Thoracic aorta (tissue), 2 donors: Measurements from ENCODE around the gene CHPF. TPM values are rescaled to one million over a fixed set of nuclear protein-coding genes. Genes with fewer than 3 reads are reported as not detected.

Experiments
- ATAC-seq: fragments of 150-250 bp; one replicate; pipeline ENCODE4 v1.8.0; 2017; ENCODE audit warnings: low read depth; ENCODE audit not compliant: insufficient number of reproducible peaks, low FRiP score
- DNase-seq: peaks from one replicate; pipeline ENCODE4 v3.0.0-alpha.2; 2020; ENCODE audit warnings: low spot score
- H3K27ac ChIP-seq, 2 donors: fragments of 200-600 bp; sonication (generic); 1 replicate in 1 of 2; 2 replicates in 1 of 2; pipeline ENCODE4 v1.5.1; 2016; ENCODE audit warnings: mild to moderate bottlenecking in 2 of 2, moderate library complexity in 2 of 2
- H3K27me3 ChIP-seq: fragments of 200-600 bp; sonication (generic); replicated peaks from 2 replicates; pipeline ENCODE4 v1.6.0; 2016; ENCODE audit warnings: mild to moderate bottlenecking; ENCODE audit not compliant: insufficient read depth
- H3K36me3 ChIP-seq: fragments of 200-600 bp; sonication (generic); one replicate; pipeline ENCODE4 v1.5.1; 2016
- H3K4me1 ChIP-seq, 2 donors: fragments of 200-600 bp; sonication (generic); 1 replicate in 1 of 2; 2 replicates in 1 of 2; pipeline versions ENCODE4 v1.5.1 to v1.6.0; 2016; ENCODE audit warnings: low read depth in 2 of 2, mild to moderate bottlenecking in 1 of 2; ENCODE audit not compliant: control insufficient read depth in 1 of 2
- H3K4me3 ChIP-seq: fragments of 200-600 bp; sonication (generic); 2 replicates; pipeline ENCODE4 v1.5.1; 2016; ENCODE audit warnings: mild to moderate bottlenecking
- H3K9me3 ChIP-seq: fragments of 200-600 bp; sonication (generic); 2 replicates; pipeline ENCODE4 v1.5.1; 2016
- CTCF ChIP-seq: fragments of 200-600 bp; sonication (generic); IDR thresholded peaks from one replicate; pipeline ENCODE4 v1.5.1; 2019; ENCODE audit warnings: antibody characterized with exemption
- total RNA-seq, 2 donors: library from RNA; depleted of rRNA; stranded (reverse); fragments of >200 nt; gene quantifications; one replicate each; pipeline versions ENCODE4 v1.1.0 to v1.2.3, GENCODE V29; 2016

CHPF gene
- total RNA-seq, 2 donors from 2014 or later: 184 to 269 TPM

GRCh38 chr2:219492575-219492974 is 51.0 kb downstream of the CHPF start:
- peaks cover 48% of the 10 kb centered on the region for H3K36me3 ChIP-seq

GRCh38 chr2:219491278-219491963 is 52.2 kb downstream of the CHPF start:
- DNase-seq: no peak
- peaks cover 59% of the 10 kb centered on the region for H3K36me3 ChIP-seq
- H3K9me3 ChIP-seq: no peaks in the 10 kb centered on the region
- TF ChIP-seq CTCF: no peak
- H3K4me1 ChIP-seq: peaks cover 9 to 22% of the 10 kb centered on the region in 2 donors
- H3K27me3 ChIP-seq: no peaks in the 10 kb centered on the region
- H3K27ac ChIP-seq: no peak overlapping the region
- H3K4me3 ChIP-seq: no peak overlapping the region
- no peak for ATAC-seq

More at GRCh38 chr2:219492575-219492974, 51.0 kb downstream of the CHPF start:
- H3K9me3 ChIP-seq: no peaks in the 10 kb centered on the region
- H3K27ac ChIP-seq: no peak overlapping the region
- no peaks in the 10 kb centered on the region for H3K27me3 ChIP-seq
- TF ChIP-seq CTCF: no peak
- H3K4me1 ChIP-seq: peaks cover 16 to 34% of the 10 kb centered on the region in 2 donors
- DNase-seq (no peak), ATAC-seq (no peak)
- H3K4me3 ChIP-seq: no peak overlapping the region

- Histone ChIP-seq H3K27me3 (no peaks in the 10 kb centered on the region), H3K4me3 (no peak overlapping the region), H3K27ac (no peak overlapping the region), H3K4me1 (peaks cover 2 to 15% of the 10 kb centered on the region in 2 donors), H3K9me3 (no peaks in the 10 kb centered on the region), H3K36me3 (peaks cover 66% of the 10 kb centered on the region)
- ATAC-seq (no peak), DNase-seq (no peak)
- TF ChIP-seq CTCF: no peak
Observed at GRCh38 chr2:219490600-219491130, 52.9 kb downstream of the CHPF start.

GRCh38 chr2:219490186-219490585 is 53.4 kb downstream of the CHPF start:
- no peak overlapping the region for H3K27ac ChIP-seq
- H3K9me3 ChIP-seq: no peaks in the 10 kb centered on the region
- peaks cover 0 to 10% of the 10 kb centered on the region in 2 donors for H3K4me1 ChIP-seq
- peak; percentile 17 for TF ChIP-seq CTCF
- ATAC-seq (no peak), DNase-seq (no peak)
- peaks cover 71% of the 10 kb centered on the region for H3K36me3 ChIP-seq
- no peaks in the 10 kb centered on the region for H3K27me3 ChIP-seq
- H3K4me3 ChIP-seq: no peak overlapping the region

GRCh38 chr2:219489315-219489714 is 54.3 kb downstream of the CHPF start:
- no peak overlapping the region for H3K27ac ChIP-seq

More at GRCh38 chr2:219489315-219489714, 54.3 kb downstream of the CHPF start:
- ATAC-seq (no peak), DNase-seq (no peak)
- peaks cover 0 to 1% of the 10 kb centered on the region in 2 donors for H3K4me1 ChIP-seq
- H3K4me3 ChIP-seq: no peak overlapping the region
- no peaks in the 10 kb centered on the region for H3K27me3 ChIP-seq
- no peak for TF ChIP-seq CTCF
- H3K9me3 ChIP-seq: no peaks in the 10 kb centered on the region
- H3K36me3 ChIP-seq: peaks cover 77% of the 10 kb centered on the region

Other genes starting within 250 kb of the CHPF start
- not detected for gene PTPRN, start 234.4 kb downstream of the CHPF start, total RNA-seq
- gene RESP18, start 211.1 kb downstream of the CHPF start, total RNA-seq: not detected
- gene DNPEP, start 155.9 kb downstream of the CHPF start, total RNA-seq: 10 to 100 TPM; 42.7 to 51.2 TPM
- gene DES, start 125.4 kb downstream of the CHPF start, total RNA-seq: 100 to 1,000 TPM; 146 to 302 TPM
- 100 to 1,000 TPM; 426 to 455 TPM for gene SPEG, start 109.0 kb downstream of the CHPF start, total RNA-seq
- gene GMPPA, start 44.9 kb downstream of the CHPF start, total RNA-seq: 10 to 100 TPM; 30.5 to 56.5 TPM
- gene ASIC4, start 29.3 kb downstream of the CHPF start, total RNA-seq: under 1 TPM in 1 of 2 donors, not detected in 1; 0.41 TPM
- 1 to 10 TPM; 1.4 to 3.9 TPM for gene TMEM198, start 219 bp upstream of the CHPF start, total RNA-seq
- 100 to 1,000 TPM in 1 of 2 donors, 10 to 100 TPM in 1; 88.7 to 151 TPM for gene OBSL1, start 27.7 kb upstream of the CHPF start, total RNA-seq
- 1 to 10 TPM; 1.2 to 1.6 TPM for gene INHA, start 28.5 kb upstream of the CHPF start, total RNA-seq
- 10 to 100 TPM; 20.0 to 25.3 TPM for gene STK11IP, start 54.0 kb upstream of the CHPF start, total RNA-seq
- gene SLC4A3, start 83.8 kb upstream of the CHPF start, total RNA-seq: 1 to 10 TPM; 5.6 to 6.5 TPM